ENCODE results near the gene SLC35E1.

The SLC35E1 gene

GRCh38 chr19:16620018-16620417 lies 47.8 kb upstream of the SLC35E1 start:
- no peak overlapping the region for H3K4me3 ChIP-seq (ENCODE audit: insufficient read depth, low read length, poor library complexity, severe bottlenecking)
- peak overlapping the region; percentile 36 for H3K4me2 ChIP-seq (ENCODE audit: low read depth, low read length, poor library complexity, severe bottlenecking)
- H4K20me1 ChIP-seq (ENCODE audit: low read depth, low read length): no peaks in the 10 kb centered on the region; the same call in 1 of the 2 replicates
- 0 out of 2 replicates have a peak, but pooled peaks cover 4% of the 10 kb centered on the region for H3F3A ChIP-seq (ENCODE audit: insufficient read depth)
- H3K9me3 ChIP-seq (ENCODE audit: insufficient read depth, low read length): no peaks in the 10 kb centered on the region
- TF ChIP-seq EZH2phosphoT487 (conservative IDR thresholded peaks at IDR 0.05; ENCODE audit: low read length) (no peak), CTCF (IDR thresholded peaks at IDR 0.05; ENCODE audit: insufficient read depth, low read length, poor library complexity, severe bottlenecking) (no peak)
- no peaks in the 10 kb centered on the region for H3K27me3 ChIP-seq (ENCODE audit: low read length)
- H3K79me2 ChIP-seq (ENCODE audit: insufficient read depth, low read length): peaks cover 100% of the 10 kb centered on the region
- no peaks in the 10 kb centered on the region for H3K36me3 ChIP-seq (ENCODE audit: low read length)
- H2AFZ ChIP-seq (ENCODE audit: low read depth, low read length, severe bottlenecking): no peak overlapping the region
- no peak overlapping the region for H3K27ac ChIP-seq (ENCODE audit: low read depth, low read length)
- H3K9ac ChIP-seq (ENCODE audit: low read length): no peak overlapping the region
- H3K9me2 ChIP-seq (replicated peaks; ENCODE audit: insufficient read depth, low read length): no peaks in the 10 kb centered on the region

- no peaks in the 10 kb centered on the region for H3K27me3 ChIP-seq (ENCODE audit: low read length)
- H3K9me3 ChIP-seq (ENCODE audit: insufficient read depth, low read length): no peaks in the 10 kb centered on the region
- H3K36me3 ChIP-seq (ENCODE audit: low read length): no peaks in the 10 kb centered on the region
- peak overlapping the region; percentile 55; the same call in 1 of the 2 replicates for H3K27ac ChIP-seq (ENCODE audit: low read depth, low read length)
- no peak overlapping the region for H3K4me3 ChIP-seq (ENCODE audit: insufficient read depth, low read length, poor library complexity, severe bottlenecking)
- no peaks in the 10 kb centered on the region for H3K9me2 ChIP-seq (replicated peaks; ENCODE audit: insufficient read depth, low read length)
- peak overlapping the region; percentile 36 for H3K4me2 ChIP-seq (ENCODE audit: low read depth, low read length, poor library complexity, severe bottlenecking)
- TF ChIP-seq EZH2phosphoT487 (conservative IDR thresholded peaks at IDR 0.05; ENCODE audit: low read length) (no peak), CTCF (IDR thresholded peaks at IDR 0.05; ENCODE audit: insufficient read depth, low read length, poor library complexity, severe bottlenecking) (no peak)
- no peak overlapping the region for H2AFZ ChIP-seq (ENCODE audit: low read depth, low read length, severe bottlenecking)
- no peaks in the 10 kb centered on the region; the same call in 1 of the 2 replicates for H4K20me1 ChIP-seq (ENCODE audit: low read depth, low read length)
- H3K9ac ChIP-seq (ENCODE audit: low read length): no peak overlapping the region; the same call in 1 of the 2 replicates
- H3K79me2 ChIP-seq (ENCODE audit: insufficient read depth, low read length): peaks cover 100% of the 10 kb centered on the region
- 0 out of 2 replicates have a peak, but pooled peaks cover 4% of the 10 kb centered on the region for H3F3A ChIP-seq (ENCODE audit: insufficient read depth)
These were observed 47.2 kb upstream of the SLC35E1 start for GRCh38 chr19:16619457-16619856.

GRCh38 chr19:16618248-16618647 lies 46.0 kb upstream of the SLC35E1 start:
- Histone ChIP-seq H3K27ac (ENCODE audit: low read depth, low read length) (peak overlapping the region; percentile 55), H3K36me3 (ENCODE audit: low read length) (no peaks in the 10 kb centered on the region), H4K20me1 (ENCODE audit: low read depth, low read length) (no peaks in the 10 kb centered on the region; the same call in 1 of the 2 replicates), H2AFZ (ENCODE audit: low read depth, low read length, severe bottlenecking) (no peak overlapping the region), H3K4me2 (ENCODE audit: low read depth, low read length, poor library complexity, severe bottlenecking) (peak overlapping the region; percentile 36), H3K9ac (ENCODE audit: low read length) (peak overlapping the region; percentile 21; the same call in 1 of the 2 replicates), H3K9me2 (replicated peaks; ENCODE audit: insufficient read depth, low read length) (no peaks in the 10 kb centered on the region), H3K9me3 (ENCODE audit: insufficient read depth, low read length) (no peaks in the 10 kb centered on the region), H3F3A (ENCODE audit: insufficient read depth) (no peaks in the 10 kb centered on the region), H3K79me2 (ENCODE audit: insufficient read depth, low read length) (peaks cover 100% of the 10 kb centered on the region), H3K27me3 (ENCODE audit: low read length) (no peaks in the 10 kb centered on the region), H3K4me3 (ENCODE audit: insufficient read depth, low read length, poor library complexity, severe bottlenecking) (no peak overlapping the region)
- no peak for TF ChIP-seq CTCF (IDR thresholded peaks at IDR 0.05; ENCODE audit: insufficient read depth, low read length, poor library complexity, severe bottlenecking)
- no peak for TF ChIP-seq EZH2phosphoT487 (conservative IDR thresholded peaks at IDR 0.05; ENCODE audit: low read length)

All from SU-DHL-6 (cell line).